Stimulated activated naive CD8-positive, alpha-beta T cell treated with anti-CD3 and anti-CD28 coated beads, Interleukin-15, amount 100 ng/mL, for 72 hours (primary cell): ENCODE measurements around the gene ANKRD11.
"Not testable (repeated sequence)": the region's sequence is repeated elsewhere in the genome, so short reads cannot be mapped to it uniquely, and the experiment has no call there.

Source experiments
- ATAC-seq: fragments of 150-1000 bp; cut with Tn5 transposase; 2 replicates; pipeline ENCODE4 v1.10.0; 2021; ENCODE audit warnings: mild to moderate bottlenecking, moderate library complexity
- DNase-seq, 2 donors: peaks; one replicate each; pipeline ENCODE4 v3.0.0; 2021 to 2022
- H3K27ac Mint-ChIP-seq, 2 donors: one replicate each; pipeline ENCODE4 v1.8.0; 2022; ENCODE audit warnings: mild to moderate bottlenecking in 2 of 2, mixed read lengths in 2 of 2, moderate library complexity in 2 of 2
- H3K27me3 Mint-ChIP-seq: one replicate; pipeline ENCODE4 v1.8.0; 2022; ENCODE audit warnings: mixed read lengths
- H3K4me1 Mint-ChIP-seq: one replicate; pipeline ENCODE4 v1.8.0; 2022; ENCODE audit warnings: mild to moderate bottlenecking, mixed read lengths
- H3K4me3 Mint-ChIP-seq, 2 donors: one replicate each; pipeline ENCODE4 v1.8.0; 2022; ENCODE audit warnings: mild to moderate bottlenecking in 2 of 2, mixed read lengths in 2 of 2, moderate library complexity in 1 of 2
- H3K9me3 Mint-ChIP-seq, 2 donors: one replicate each; pipeline ENCODE4 v1.8.0; 2022; ENCODE audit warnings: mixed read lengths in 2 of 2

The ANKRD11 gene

DNA sequence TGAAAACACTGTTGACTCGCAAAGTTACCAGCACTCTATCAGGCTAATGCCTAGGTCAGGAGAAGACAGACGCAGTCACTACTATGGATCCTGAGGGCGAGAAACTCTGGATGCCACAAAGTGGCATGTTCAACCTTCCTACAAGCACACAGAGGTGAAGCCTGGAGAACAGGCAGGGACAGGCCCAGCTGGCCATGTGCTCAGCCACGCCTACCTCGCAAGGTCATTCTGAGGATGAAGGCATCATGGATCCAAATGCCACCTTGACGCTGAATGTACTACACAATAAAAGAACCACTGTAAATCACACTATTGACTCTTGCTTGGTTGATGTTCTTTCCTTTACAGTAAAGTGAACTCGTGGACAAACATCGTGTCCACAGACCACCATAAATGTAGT is 85.8 kb downstream of the ANKRD11 start:
- Mint-ChIP-seq H3K27me3 (no peaks in the 10 kb centered on the region), H3K4me3 (peak overlapping the region in 1 of 2 donors; percentile 15), H3K4me1 (peaks cover 90% of the 10 kb centered on the region), H3K27ac (peak overlapping the region in 1 of 2 donors; percentile 64), H3K9me3 (no peaks in the 10 kb centered on the region)
- ATAC-seq (no peak), DNase-seq (no peak)

DNA sequence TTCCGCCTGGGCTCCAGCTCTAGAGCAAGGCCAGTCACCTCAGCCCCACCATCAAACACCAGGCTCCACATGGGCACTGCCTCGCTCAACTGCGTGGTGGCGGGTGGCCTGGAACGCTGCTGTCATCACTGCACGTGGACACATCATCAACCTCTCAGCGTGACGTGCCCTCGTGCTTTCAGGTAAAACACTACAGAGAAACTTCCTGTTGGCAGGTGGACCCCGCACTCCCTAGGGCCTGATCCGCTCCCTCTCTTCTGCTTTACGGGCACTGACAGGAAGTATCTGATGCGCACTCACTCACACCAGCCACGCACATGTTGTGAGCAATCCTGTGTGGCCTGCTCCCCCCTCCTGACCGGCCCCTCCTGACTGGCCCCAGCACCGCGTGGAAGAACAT is 87.4 kb downstream of the ANKRD11 start:
- H3K4me3 Mint-ChIP-seq = peak overlapping the region; percentile 41 to 64
- H3K9me3 Mint-ChIP-seq = no peaks in the 10 kb centered on the region
- H3K27me3 Mint-ChIP-seq = no peaks in the 10 kb centered on the region
- H3K4me1 Mint-ChIP-seq = peaks cover 86% of the 10 kb centered on the region
- peak; percentile 78 for ATAC-seq
- peak in 1 of 2 donors; percentile 37 for DNase-seq
- H3K27ac Mint-ChIP-seq = peak overlapping the region; percentile 68 to 80

DNA sequence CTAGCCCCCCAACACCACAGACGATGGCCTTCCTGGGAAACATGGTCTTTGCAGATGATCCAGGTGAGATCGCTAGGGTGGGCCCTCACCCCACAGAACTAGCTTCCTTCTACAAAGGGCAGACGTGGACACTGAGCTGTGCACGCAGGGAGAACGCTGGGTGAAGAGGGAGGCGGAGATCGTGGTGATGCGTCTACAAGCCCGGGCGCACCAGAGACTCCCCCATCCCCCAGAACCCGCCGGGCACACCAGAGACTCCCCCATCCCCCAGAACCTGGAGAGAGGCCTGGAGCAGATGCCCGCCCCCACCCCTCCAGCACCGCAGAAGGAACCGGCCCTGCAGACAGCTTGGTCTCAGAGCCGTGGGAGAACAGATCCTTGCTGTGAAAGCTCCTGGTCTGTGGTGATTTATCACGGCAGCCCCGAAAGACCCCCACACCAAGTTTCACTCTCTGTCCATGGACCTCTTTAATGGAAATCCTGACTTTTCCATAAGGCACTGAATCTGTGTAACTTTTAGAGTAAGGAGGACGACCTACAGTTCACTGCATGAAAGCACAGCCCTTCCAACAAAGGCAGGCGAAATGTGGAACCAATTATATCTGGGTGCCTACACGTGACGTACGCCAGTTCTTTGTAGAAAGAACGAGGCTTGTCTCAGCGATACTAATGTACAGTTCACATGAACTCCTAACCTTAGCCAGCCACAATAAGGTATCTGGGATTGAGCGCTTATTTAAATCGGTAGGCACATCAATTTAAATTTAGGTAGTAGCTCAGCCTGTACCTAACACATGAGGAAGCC is 88.5 kb downstream of the ANKRD11 start:
- Mint-ChIP-seq H3K27me3 (no peaks in the 10 kb centered on the region), H3K9me3 (no peaks in the 10 kb centered on the region), H3K4me1 (peaks cover 83% of the 10 kb centered on the region), H3K27ac (peak overlapping the region; percentile 65 to 71), H3K4me3 (peak overlapping the region in 1 of 2 donors; percentile 46)
- ATAC-seq = no peak
- no peak for DNase-seq

DNA sequence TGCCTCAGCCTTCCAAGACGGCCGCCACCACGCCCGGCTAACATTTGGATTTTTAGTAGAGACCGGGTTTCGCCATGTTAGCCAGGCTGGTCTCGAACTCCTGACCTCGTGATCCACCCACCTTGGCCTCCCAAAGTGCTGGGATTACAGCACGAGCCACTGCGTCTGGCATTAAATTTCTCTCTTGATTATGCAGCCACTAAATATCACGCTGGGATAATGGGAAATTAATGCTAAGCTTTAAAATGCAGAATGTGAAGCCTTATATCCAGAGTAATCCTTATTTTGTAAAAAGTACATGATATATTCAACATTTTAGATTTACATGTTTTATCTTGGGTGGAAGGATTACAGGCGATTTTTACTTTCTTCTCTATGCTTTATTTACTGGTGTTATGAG is 89.2 kb downstream of the ANKRD11 start:
- peaks cover 83% of the 10 kb centered on the region for H3K4me1 Mint-ChIP-seq
- H3K27me3 Mint-ChIP-seq = no peaks in the 10 kb centered on the region
- DNase-seq = no peak
- H3K4me3 Mint-ChIP-seq = no peak overlapping the region
- H3K27ac Mint-ChIP-seq = peak overlapping the region; percentile 57 to 71
- no peak for ATAC-seq
- H3K9me3 Mint-ChIP-seq = no peaks in the 10 kb centered on the region

DNA sequence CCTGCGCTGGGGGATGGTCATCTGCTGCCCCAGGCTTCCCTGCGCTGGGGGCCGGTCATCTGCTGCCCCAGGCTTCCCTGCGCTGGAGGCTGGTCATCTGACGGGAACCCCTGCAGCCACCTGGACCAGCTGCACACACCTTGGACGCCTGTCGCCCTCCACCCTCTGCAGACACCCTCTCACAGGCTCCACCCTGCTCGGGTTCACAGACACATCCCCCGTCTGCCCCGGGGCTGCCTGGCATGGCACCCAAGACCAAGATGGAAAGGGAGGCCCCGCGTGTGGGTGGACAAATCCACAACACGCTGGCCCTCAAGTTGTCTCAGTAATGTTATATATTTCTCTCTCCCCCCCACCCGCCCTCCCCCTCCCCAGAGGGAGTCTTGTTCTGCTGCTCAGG is 89.6 kb downstream of the ANKRD11 start:
- H3K9me3 Mint-ChIP-seq = no peaks in the 10 kb centered on the region
- H3K27me3 Mint-ChIP-seq = no peaks in the 10 kb centered on the region
- DNase-seq = no peak
- ATAC-seq = no peak
- no peak overlapping the region for H3K4me3 Mint-ChIP-seq
- peaks cover 83% of the 10 kb centered on the region for H3K4me1 Mint-ChIP-seq
- H3K27ac Mint-ChIP-seq = peak overlapping the region in 1 of 2 donors; percentile 71

DNA sequence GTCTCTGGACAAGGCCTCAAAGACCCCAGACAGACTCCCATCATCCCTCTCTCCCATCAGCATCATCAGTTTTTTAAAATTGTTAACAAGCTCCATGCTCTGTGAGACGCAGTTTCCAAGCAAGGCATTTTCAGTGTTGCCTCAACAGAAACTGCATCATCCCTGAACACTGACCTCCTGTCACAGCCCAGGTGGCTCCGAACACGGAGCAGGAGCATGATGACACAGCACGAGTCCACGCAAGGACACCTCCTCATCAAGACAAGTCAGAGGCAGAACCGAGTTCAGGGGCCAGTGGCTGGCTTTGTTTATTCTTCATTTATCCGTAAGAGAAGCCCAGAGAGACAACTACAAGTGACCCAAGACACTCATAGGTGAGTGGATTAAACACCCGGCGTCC is 91.4 kb downstream of the ANKRD11 start:
- Mint-ChIP-seq H3K4me1 (peaks cover 82% of the 10 kb centered on the region), H3K4me3 (no peak overlapping the region), H3K27me3 (no peaks in the 10 kb centered on the region), H3K27ac (peak overlapping the region in 1 of 2 donors; percentile 22), H3K9me3 (no peaks in the 10 kb centered on the region)
- DNase-seq (no peak), ATAC-seq (no peak)

DNA sequence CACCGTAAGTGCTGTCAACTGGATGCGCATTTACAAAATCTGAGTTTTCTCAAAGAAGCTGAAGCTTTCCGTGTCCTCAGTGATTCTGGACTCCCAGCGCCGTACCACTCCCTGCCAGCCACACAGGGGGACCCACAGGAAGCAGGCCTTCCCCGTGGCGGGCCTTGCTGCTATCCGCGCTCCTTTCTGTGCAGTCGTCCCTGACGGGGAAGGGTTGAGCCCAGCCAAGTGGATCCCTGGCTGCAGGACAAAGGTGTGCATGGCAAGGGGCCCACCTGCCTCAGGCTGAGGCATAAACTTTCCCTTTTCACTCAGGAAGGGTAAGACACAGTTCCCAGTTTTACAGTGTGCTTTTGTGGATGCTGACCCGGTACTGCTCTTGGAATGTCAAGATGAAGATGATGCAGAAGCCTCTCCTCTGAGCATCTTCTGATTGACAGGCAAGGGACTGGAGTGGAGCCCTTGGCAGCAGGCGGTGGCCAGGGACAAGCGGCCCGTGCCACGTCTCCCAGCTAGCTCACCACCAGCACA is 93.0 kb downstream of the ANKRD11 start:
- H3K4me3 Mint-ChIP-seq = no peak overlapping the region
- DNase-seq (no peak), ATAC-seq (no peak)
- H3K9me3 Mint-ChIP-seq = no peaks in the 10 kb centered on the region
- H3K27ac Mint-ChIP-seq = peak overlapping the region in 1 of 2 donors; percentile 27
- H3K4me1 Mint-ChIP-seq = peaks cover 79% of the 10 kb centered on the region
- no peaks in the 10 kb centered on the region for H3K27me3 Mint-ChIP-seq

DNA sequence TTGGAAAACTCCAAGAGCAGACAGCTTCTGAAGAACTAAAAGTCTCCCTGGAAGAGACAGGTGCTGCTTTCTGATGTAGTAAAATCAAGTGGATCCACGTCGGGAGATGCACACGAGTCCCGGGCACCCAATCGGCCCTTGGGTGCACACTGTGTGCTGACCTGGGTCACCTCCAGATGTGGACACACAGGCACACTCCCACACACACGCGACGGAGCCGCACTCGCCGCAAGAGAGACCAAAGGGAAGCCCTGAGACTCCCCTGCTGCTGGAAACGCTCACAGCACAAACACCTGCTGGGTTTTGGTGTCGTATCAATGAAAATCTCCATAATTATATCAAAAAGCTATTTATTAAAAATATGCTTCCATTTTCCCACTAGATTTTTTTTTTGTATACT is 94.2 kb downstream of the ANKRD11 start:
- Mint-ChIP-seq H3K27me3 (no peaks in the 10 kb centered on the region), H3K9me3 (no peaks in the 10 kb centered on the region), H3K4me3 (no peak overlapping the region), H3K27ac (peak overlapping the region in 1 of 2 donors; percentile 90), H3K4me1 (peaks cover 70% of the 10 kb centered on the region)
- no peak for DNase-seq
- no peak for ATAC-seq

DNA sequence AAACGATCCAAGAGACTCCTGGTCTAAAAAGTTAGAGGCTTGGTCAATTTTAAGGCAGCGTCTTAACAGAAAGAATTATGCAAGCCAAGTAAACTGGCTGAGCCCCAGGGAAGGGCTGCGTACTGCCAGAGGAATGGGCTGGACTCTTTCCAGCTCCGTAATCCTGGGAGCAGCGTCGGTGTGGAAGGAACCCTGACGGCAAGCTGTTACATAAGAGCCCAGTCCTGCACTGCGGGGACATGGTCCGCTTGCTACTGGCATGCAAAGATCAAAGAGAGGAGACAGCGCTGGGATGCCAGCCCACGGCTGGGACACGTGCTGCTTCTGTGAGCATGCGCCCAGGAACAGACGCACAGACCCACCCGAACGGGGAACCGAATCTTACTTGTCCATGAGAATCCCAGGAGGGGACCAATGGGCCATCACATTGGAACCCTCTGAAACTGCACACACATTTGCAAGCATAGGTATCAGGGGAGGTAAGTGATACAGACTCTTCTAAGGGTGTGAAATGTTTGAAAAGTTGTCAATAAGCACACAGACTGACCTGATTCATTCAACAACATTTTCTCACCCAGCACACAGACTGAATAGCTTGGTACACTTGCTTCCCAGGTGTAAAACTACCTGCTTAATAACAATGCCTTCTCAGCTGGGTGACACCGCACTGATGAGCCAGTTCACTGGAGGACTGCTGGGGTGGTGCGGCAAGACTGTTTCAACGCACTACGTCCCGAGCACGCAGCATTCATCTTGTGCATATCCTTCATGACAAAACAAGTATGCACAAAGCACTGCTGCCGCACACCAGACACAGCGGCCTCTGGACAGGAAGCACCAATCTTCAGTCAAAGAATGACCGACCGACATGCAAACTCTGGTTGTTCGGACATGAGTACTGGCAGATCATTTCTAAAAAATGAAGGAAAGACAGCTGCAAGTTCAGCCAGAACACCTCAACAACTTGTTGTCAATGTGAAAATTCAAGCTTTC is 94.9 kb downstream of the ANKRD11 start:
- Mint-ChIP-seq H3K27me3 (no peaks in the 10 kb centered on the region), H3K9me3 (no peaks in the 10 kb centered on the region), H3K4me1 (peaks cover 71% of the 10 kb centered on the region), H3K4me3 (no peak overlapping the region), H3K27ac (no peak overlapping the region)
- ATAC-seq = no peak
- DNase-seq = no peak

DNA sequence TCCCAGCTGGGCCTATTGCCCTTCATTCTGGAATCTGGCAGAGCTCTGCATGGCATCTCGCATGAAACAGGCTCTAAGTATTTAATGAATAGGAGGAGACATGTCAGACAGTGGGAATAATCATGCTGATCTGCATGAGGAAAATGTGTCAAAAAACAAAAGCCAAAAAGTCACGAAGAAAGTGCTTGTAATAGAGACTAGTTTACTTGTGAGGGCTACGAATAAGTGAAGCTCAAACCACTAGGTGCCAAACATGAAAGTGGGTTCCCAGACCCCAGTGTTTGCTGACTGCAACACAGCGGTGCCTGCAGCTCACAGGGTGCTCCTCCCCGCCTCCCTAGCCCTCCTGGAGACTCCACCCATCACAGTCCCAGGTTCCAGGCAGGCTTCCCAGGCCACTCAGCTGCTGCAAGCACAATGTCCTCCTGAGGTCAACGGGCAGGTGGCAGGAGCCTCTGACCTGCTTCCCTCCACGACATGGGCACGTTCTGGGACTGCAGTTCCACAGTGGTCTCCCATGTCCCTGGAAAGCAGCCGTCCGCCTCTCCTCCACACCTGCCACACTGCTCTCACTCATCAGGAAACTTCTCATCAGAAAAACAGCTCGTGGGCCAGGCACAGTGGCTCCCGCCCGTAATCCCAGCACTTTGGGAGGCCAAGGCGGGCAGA is 96.5 kb downstream of the ANKRD11 start:
- ATAC-seq (no peak), DNase-seq (no peak)
- Mint-ChIP-seq H3K4me3 (no peak overlapping the region), H3K4me1 (peaks cover 72% of the 10 kb centered on the region), H3K9me3 (no peaks in the 10 kb centered on the region), H3K27me3 (no peaks in the 10 kb centered on the region), H3K27ac (peak overlapping the region in 1 of 2 donors; percentile 28)

DNA sequence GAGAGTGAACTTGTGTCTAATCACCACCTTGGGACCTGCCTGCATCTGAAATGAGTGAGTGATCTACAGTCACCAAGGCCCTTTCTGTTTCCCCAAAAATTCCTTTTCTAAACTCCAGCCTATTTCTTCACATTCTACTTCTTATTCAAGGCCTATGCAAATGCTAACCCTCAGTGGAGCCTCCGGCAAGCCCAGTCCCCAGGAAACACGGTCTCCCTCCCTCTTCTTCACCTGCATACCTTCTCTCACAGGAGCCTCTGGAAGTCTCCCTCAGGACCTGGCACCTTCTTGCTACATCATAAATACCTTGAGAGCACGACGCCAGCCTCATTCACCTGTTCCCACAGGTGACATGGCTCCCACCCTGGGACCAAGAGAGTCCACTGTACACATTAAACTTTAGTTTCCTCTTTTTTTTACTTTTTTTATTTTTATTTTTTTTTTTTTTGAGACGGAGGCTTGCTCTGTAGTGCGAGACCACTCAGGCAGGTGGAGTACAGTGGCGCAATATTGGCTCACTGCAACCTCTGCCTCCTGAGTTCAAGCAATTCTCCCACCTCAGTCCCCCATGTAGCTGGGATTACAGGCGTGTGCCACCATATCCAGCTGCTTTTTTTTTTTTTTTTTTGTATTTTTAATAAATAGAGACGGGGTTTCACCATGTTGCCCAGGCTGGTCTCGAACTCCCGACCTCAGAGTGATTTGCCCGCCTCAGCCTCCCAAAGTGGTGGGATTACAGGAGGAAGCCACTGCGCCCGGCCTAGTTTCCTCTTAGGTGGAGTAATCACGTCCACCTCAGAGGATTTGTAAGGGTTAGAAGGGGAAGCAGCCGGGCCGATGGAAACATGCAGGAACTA is 97.3 kb downstream of the ANKRD11 start:
- no peaks in the 10 kb centered on the region for H3K9me3 Mint-ChIP-seq
- DNase-seq = no peak
- no peak for ATAC-seq
- peak overlapping the region; percentile 3 to 69 for H3K27ac Mint-ChIP-seq
- H3K4me3 Mint-ChIP-seq = no peak overlapping the region
- no peaks in the 10 kb centered on the region for H3K27me3 Mint-ChIP-seq
- peaks cover 75% of the 10 kb centered on the region for H3K4me1 Mint-ChIP-seq

DNA sequence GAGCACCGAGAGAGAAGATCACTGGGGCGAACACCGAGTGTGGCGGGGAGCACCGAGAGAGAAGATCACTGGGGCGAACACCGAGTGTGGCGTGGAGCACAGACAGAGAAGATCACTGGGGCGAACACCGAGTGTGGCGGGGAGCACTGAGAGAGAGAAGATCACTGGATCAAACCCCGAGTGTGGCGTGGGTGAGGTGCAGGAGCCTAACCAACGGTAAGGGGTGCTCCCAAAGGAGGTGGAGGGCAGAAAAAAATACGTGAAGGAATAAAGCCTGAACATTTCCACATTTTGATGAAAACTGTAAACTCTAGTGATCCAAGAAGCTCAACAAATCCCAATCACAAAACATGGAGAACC is 100.2 kb downstream of the ANKRD11 start:
- not testable (repeated sequence) for DNase-seq, H3K4me3 Mint-ChIP-seq, H3K27me3 Mint-ChIP-seq, H3K27ac Mint-ChIP-seq, ATAC-seq, H3K9me3 Mint-ChIP-seq
- H3K4me1 Mint-ChIP-seq = peaks cover 78% of the 10 kb centered on the region

DNA sequence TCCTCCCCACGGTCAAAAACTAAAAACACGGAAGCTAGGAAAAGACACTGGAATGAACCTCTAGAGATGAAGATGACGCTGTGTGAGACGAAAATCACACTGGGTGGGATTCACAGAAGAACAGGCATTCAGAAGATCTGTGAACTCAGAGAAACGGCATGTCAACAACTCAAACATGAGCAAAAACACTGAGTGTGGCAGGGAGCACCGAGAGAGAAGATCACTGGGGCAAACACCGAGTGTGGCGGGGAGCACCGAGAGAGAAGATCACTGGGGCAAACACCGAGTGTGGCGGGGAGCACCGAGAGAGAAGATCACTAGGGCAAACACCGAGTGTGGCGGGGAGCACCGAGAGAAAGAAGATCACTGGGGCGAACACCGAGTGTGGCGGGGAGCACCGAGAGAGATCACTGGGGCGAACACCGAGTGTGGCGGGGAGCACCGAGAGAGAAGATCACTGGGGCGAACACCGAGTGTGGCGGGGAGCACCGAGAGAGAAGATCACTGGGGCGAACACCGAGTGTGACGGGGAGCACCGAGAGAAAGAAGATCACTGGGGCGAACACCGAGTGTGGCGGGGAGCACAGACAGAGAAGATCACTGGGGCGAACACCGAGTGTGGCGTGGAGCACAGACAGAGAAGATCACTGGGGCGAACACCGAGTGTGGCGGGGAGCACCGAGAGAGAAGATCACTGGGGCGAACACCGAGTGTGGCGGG is 100.7 kb downstream of the ANKRD11 start:
- peaks cover 76% of the 10 kb centered on the region for H3K4me1 Mint-ChIP-seq
- not testable (repeated sequence) for ATAC-seq, H3K9me3 Mint-ChIP-seq, H3K4me3 Mint-ChIP-seq, H3K27me3 Mint-ChIP-seq, DNase-seq
- peak overlapping the region in 1 of 2 donors; percentile 21 for H3K27ac Mint-ChIP-seq

DNA sequence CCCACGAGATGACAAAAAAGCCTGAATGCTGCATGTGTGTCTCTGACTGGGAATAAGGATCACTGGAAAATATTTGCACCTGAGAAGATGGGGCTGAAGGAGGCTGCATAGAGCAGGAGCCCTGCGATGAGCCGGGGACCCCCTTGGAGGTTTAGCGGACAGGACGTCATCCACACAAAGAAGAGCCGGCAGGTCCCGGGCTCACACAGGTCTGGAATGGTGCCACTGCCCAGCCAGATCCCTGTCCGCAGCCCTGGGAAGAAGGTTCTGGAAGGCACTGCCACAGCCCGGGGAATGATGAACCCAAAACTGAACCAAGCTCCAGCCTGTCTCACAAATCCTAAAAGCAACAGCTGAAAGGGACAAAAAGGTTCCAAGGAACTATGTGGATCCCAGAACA is 101.8 kb downstream of the ANKRD11 start:
- Mint-ChIP-seq H3K4me1 (peaks cover 76% of the 10 kb centered on the region), H3K9me3 (no peaks in the 10 kb centered on the region), H3K27ac (peak overlapping the region in 1 of 2 donors; percentile 1), H3K4me3 (peak overlapping the region in 1 of 2 donors; percentile 7), H3K27me3 (no peaks in the 10 kb centered on the region)
- no peak for ATAC-seq
- no peak for DNase-seq
